Smooth muscle cell of bladder (primary cell): Measurements from ENCODE around the gene SEMA3C. TPM values are rescaled to one million over a fixed set of nuclear protein-coding genes. Genes with fewer than 3 reads are reported as not detected.

Experiments used
- total RNA-seq: library from RNA; depleted of rRNA; stranded (reverse); fragments of >200 nt; gene quantifications from 2 replicates; pipeline ENCODE4 v1.2.3, GENCODE V29; 2014

SEMA3C gene
- 99.7 and 127 TPM in 2 replicates for total RNA-seq

DNA sequence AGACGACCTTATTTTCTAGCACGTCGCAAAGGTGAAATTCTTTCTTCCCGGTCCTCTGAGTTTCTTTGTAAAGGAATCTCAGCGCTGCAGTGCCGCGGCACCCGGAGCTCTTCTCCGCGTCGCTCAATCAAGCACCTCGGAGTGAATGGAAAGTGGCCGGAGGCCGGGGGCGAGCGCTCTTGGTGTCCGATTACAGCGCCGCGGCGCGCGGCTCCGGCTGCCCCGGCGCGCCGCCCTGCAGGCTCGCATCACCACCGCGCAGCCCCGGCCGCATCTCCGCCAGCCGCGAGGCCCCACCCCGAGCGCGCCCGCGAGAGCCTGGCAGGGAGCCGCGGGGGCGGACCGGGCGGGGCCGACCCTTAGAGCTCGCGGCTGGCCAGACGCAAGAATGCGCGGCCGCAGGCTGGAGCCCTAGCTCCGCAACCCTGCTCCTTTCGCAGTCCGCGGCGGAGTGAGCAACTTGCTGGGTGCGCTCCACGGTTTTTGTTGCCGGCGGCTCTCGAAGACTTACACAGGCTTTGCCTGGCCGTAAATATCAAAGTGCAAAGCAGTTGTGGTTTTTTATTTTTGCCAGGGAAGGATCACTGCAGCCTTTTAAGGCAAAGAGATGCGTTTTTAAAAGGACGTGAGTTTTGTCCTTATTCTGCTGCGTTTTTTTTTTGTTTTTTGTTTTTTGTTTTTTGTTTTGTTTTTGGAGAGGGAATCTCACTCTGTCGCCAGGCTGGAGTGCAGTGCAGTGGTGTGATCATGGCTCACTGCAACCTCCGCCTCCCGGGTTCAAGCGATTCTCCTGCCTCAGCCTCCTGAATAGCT, at the start of gene SEMA3C:
SEMA3C (minus strand) TSS at position 143 of the 813 bp plus-strand sequence. CDS start 2,270 bp downstream, outside the sequence.

